GM13977 (cell line): ENCODE measurements around the gene SLC7A10.
"Not testable (repeated sequence)": the region's sequence is repeated elsewhere in the genome, so short reads cannot be mapped to it uniquely, and the experiment has no call there.

Experiments
- DNase-seq: peaks from one replicate; pipeline ENCODE4 v3.0.0; 2012; ENCODE audit warnings: low spot score
- in situ Hi-C: fragments of 300-500 bp; cut with MboI; formaldehyde crosslinking; loops from one replicate; pipeline ENCODE4 v1.12.0; 2022; ENCODE audit warnings: low sequenced_read_pairs, low pct_unique_long_range_greater_than_20kb, mixed read lengths, inconsistent platforms; ENCODE audit not compliant: unreplicated experiment
- TF ChIP-seq, protein P1 (sequence below): IDR thresholded peaks from 2 replicates; pipeline ENCODE4 v1.5.1; 2012; ENCODE audit warnings: mild to moderate bottlenecking, control low read depth; ENCODE audit not compliant: insufficient read depth; ENCODE audit errors: extremely low read depth, missing control alignments

SLC7A10 gene

DNA sequence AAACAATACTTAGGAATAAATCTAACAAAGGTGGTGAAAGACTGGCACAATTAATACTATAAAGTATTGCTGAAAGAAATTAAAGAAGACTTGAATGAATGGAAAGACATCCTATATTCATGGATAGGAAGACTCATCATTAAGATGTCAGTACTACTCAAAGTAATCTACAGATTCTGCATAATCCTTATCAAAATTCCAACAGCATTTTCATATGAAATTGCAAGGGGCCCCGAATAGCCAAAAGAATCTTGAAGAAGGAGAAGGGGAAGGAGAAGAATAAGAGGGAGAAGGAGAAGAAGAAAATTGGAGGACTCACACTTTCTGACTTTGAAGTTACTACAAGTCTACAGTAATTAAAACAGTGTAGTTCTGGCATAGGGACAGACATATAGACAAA lies 57.1 kb downstream of the SLC7A10 start:
- DNase-seq = no peak
- TF ChIP-seq, protein P1, sequence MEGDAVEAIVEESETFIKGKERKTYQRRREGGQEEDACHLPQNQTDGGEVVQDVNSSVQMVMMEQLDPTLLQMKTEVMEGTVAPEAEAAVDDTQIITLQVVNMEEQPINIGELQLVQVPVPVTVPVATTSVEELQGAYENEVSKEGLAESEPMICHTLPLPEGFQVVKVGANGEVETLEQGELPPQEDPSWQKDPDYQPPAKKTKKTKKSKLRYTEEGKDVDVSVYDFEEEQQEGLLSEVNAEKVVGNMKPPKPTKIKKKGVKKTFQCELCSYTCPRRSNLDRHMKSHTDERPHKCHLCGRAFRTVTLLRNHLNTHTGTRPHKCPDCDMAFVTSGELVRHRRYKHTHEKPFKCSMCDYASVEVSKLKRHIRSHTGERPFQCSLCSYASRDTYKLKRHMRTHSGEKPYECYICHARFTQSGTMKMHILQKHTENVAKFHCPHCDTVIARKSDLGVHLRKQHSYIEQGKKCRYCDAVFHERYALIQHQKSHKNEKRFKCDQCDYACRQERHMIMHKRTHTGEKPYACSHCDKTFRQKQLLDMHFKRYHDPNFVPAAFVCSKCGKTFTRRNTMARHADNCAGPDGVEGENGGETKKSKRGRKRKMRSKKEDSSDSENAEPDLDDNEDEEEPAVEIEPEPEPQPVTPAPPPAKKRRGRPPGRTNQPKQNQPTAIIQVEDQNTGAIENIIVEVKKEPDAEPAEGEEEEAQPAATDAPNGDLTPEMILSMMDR = no peak
- in situ Hi-C loops = no loop called here

DNA sequence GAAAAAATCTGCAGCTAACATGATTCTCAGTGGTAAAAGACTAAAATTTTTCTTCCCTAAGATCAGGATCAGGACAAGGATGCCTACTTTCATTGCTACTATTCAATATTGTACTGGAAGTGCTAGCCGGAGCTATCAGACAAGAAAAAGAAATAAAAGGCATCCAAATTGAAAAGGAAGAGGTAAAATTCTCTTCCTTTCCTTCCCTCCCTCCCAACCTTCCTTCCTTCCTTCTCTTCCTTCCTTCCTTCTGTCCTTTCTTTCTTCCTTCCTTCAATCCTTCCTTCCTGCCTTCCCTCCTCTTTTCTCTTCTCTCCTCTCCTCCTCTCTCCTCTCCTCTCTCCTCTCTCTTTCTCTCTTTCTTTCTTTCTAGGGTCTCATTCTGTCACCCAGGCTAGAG lies 58.2 kb downstream of the SLC7A10 start:
- in situ Hi-C loops = no loop called here
- TF ChIP-seq, protein P1 = no peak
- DNase-seq = no peak

DNA sequence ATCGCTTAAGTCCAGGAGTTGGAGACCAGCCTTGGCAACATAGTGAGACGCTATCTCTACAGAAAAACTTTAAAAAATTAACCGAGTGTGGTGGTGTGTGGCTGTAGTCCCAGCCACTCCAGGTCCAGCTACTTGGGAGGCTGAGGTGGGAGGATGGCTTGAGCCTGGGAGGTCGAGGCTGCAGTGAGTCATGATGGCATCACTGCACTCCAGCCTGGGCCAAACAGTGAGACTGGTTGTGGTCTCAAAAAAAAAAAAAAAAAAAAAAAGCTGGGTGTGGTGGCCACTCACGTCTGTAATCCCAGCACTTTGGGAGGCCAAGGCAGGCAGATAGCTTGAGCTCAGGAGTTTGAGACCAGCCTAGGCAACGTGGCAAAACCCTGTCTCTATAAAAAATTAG lies 59.6 kb downstream of the SLC7A10 start:
- not testable (repeated sequence) for DNase-seq

GRCh38 chr19:33163481-33163880 lies 62.2 kb downstream of the SLC7A10 start:
- no peak for DNase-seq
- TF ChIP-seq, protein P1 = no peak
- in situ Hi-C loops = no loop called here

More for the DNA sequence above, 59.6 kb downstream of the SLC7A10 start:
- in situ Hi-C loops = not testable (repeated sequence)

DNA sequence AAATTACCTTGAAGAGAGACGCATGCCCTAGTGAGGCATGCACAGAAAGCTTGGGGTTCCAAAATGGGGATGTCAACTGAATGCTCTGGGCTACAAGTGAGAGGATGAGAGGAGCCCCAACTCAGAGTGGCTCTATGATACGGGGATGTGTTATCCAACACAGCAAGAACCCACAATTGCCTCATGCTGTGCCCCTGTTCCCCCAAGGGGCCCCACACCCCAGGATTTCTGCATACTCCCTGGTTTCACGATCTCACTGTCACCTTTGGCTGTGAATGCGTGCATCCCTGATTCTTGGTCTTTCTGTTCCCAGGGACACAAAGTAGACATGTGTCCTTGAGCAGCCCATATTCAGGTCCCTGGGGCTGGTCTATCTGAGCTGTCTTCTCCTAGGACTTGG lies 64.4 kb downstream of the SLC7A10 start:
- TF ChIP-seq, protein P1 = no peak
- DNase-seq = no peak
- in situ Hi-C loops = no loop called here

- DNase-seq = no peak
- in situ Hi-C loops = no loop called here
- TF ChIP-seq, protein P1 = no peak
These were observed 65.8 kb downstream of the SLC7A10 start for GRCh38 chr19:33159893-33160292.

- TF ChIP-seq, protein P1 = no peak
- DNase-seq = no peak
- in situ Hi-C loops = no loop called here
These were observed 66.5 kb downstream of the SLC7A10 start for GRCh38 chr19:33159149-33159548.
